Measurements from ENCODE around the gene ZSCAN23. TPM values are rescaled to one million over a fixed set of nuclear protein-coding genes. Genes with fewer than 3 reads are reported as not detected.
"Not testable (repeated sequence)": the region's sequence is repeated elsewhere in the genome, so short reads cannot be mapped to it uniquely, and the experiment has no call there.

The ZSCAN23 gene
- total RNA-seq, 1 experiment from 2014 or later = 3.2 TPM

GRCh38 chr6:28442586-28442985 lies 705 bp downstream of the ZSCAN23 start:
- no peak for DNase-seq (ENCODE audit: low spot score)

GRCh38 chr6:28436404-28436803 lies 6.9 kb downstream of the ZSCAN23 start:
- DNase-seq (ENCODE audit: low spot score) = no peak

GRCh38 chr6:28433119-28433518 lies 10.2 kb downstream of the ZSCAN23 start:
- no peak for DNase-seq (ENCODE audit: low spot score)

GRCh38 chr6:28429781-28430180 lies 13.5 kb downstream of the ZSCAN23 start:
- no peak for DNase-seq (ENCODE audit: low spot score)

GRCh38 chr6:28425944-28426541 lies 17.2 kb downstream of the ZSCAN23 start:
- DNase-seq (ENCODE audit: low spot score) = no peak

GRCh38 chr6:28424163-28424562 lies 19.1 kb downstream of the ZSCAN23 start:
- DNase-seq (ENCODE audit: low spot score) = peak; percentile 39

GRCh38 chr6:28423546-28423945 lies 19.7 kb downstream of the ZSCAN23 start:
- DNase-seq (ENCODE audit: low spot score) = no peak

GRCh38 chr6:28413681-28414080 lies 29.6 kb downstream of the ZSCAN23 start:
- DNase-seq (ENCODE audit: low spot score) = no peak

GRCh38 chr6:28410767-28411166 lies 32.5 kb downstream of the ZSCAN23 start:
- DNase-seq (ENCODE audit: low spot score) = no peak

GRCh38 chr6:28408076-28408802 lies 35.1 kb downstream of the ZSCAN23 start:
- no peak for DNase-seq (ENCODE audit: low spot score)

- no peak for DNase-seq (ENCODE audit: low spot score)
These were observed 35.9 kb downstream of the ZSCAN23 start for GRCh38 chr6:28407401-28407800.

- not testable (repeated sequence) for DNase-seq (ENCODE audit: low spot score)
These were observed 39.4 kb downstream of the ZSCAN23 start for GRCh38 chr6:28403923-28404322.

GRCh38 chr6:28402197-28402596 lies 41.1 kb downstream of the ZSCAN23 start:
- DNase-seq (ENCODE audit: low spot score) = no peak

- DNase-seq (ENCODE audit: low spot score) = no peak
These were observed 42.1 kb downstream of the ZSCAN23 start for GRCh38 chr6:28401172-28401571.

GRCh38 chr6:28400122-28400451 lies 43.2 kb downstream of the ZSCAN23 start:
- no peak for DNase-seq (ENCODE audit: low spot score)

- peak; percentile 67 for DNase-seq (ENCODE audit: low spot score)
These were observed 43.8 kb downstream of the ZSCAN23 start, which contains the start of gene ZSCAN12 for GRCh38 chr6:28399350-28400121. TSS of gene ZSCAN12 (minus strand) at chr6:28399747. CDS start at chr6:28398405, 1,342 bp downstream.

GRCh38 chr6:28395918-28396317 lies 47.4 kb downstream of the ZSCAN23 start:
- DNase-seq (ENCODE audit: low spot score) = no peak

- DNase-seq (ENCODE audit: low spot score) = no peak
These were observed 49.2 kb downstream of the ZSCAN23 start for GRCh38 chr6:28393912-28394662.

- DNase-seq (ENCODE audit: low spot score) = no peak
These were observed 52.6 kb downstream of the ZSCAN23 start for GRCh38 chr6:28390688-28391087.

GRCh38 chr6:28384143-28384533 lies 59.2 kb downstream of the ZSCAN23 start:
- no peak for DNase-seq (ENCODE audit: low spot score)

- DNase-seq (ENCODE audit: low spot score) = peak; percentile 88
These were observed 59.8 kb downstream of the ZSCAN23 start for GRCh38 chr6:28383235-28384142.

Data from A172 (cell line).